ENCODE measurements around the gene LRP1B.

The LRP1B gene

GRCh38 chr2:141994066-141994465 lies 136.8 kb downstream of the LRP1B start:
- no peak for TF ChIP-seq FOXP2 (optimal IDR thresholded peaks at IDR 0.05; ENCODE audit: borderline replicate concordance, extremely low read depth, extremely low read length, insufficient read depth)
- no peak for TF ChIP-seq POLR2AphosphoS5 (IDR thresholded peaks at IDR 0.05; ENCODE audit: low read depth, low read length)
- TF ChIP-seq SIN3A (IDR thresholded peaks at IDR 0.05; ENCODE audit: borderline replicate concordance, insufficient read depth, low read length), result no peak
- TF ChIP-seq, protein P1, sequence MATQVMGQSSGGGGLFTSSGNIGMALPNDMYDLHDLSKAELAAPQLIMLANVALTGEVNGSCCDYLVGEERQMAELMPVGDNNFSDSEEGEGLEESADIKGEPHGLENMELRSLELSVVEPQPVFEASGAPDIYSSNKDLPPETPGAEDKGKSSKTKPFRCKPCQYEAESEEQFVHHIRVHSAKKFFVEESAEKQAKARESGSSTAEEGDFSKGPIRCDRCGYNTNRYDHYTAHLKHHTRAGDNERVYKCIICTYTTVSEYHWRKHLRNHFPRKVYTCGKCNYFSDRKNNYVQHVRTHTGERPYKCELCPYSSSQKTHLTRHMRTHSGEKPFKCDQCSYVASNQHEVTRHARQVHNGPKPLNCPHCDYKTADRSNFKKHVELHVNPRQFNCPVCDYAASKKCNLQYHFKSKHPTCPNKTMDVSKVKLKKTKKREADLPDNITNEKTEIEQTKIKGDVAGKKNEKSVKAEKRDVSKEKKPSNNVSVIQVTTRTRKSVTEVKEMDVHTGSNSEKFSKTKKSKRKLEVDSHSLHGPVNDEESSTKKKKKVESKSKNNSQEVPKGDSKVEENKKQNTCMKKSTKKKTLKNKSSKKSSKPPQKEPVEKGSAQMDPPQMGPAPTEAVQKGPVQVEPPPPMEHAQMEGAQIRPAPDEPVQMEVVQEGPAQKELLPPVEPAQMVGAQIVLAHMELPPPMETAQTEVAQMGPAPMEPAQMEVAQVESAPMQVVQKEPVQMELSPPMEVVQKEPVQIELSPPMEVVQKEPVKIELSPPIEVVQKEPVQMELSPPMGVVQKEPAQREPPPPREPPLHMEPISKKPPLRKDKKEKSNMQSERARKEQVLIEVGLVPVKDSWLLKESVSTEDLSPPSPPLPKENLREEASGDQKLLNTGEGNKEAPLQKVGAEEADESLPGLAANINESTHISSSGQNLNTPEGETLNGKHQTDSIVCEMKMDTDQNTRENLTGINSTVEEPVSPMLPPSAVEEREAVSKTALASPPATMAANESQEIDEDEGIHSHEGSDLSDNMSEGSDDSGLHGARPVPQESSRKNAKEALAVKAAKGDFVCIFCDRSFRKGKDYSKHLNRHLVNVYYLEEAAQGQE (IDR thresholded peaks at IDR 0.05; ENCODE audit: insufficient read depth in 1 of 2, low read depth in 2 of 2, low read length in 2 of 2), result no peak
- TF ChIP-seq TAF1 (IDR thresholded peaks at IDR 0.05; ENCODE audit: borderline replicate concordance, insufficient read depth, low read length), result no peak

DNA sequence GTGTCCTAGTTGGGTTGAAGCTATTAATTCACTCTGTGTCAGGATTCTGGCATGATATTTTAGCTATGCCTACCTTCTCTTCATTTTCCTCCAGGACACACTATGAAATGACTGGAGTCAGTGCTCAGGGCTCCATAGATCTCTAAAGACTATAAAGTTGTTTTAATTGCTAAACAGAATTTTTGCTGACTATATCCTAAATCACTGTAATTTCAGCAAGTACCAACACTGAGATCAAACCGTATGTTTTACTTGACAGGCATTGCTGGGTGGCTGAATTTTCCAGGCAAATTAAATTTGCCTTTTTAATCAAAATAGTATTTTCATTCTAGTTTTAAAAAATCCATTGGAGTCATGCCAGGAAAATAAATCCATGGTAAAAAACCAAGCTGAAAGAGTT lies 138.1 kb downstream of the LRP1B start:
- no peak for TF ChIP-seq SIN3A (IDR thresholded peaks at IDR 0.05; ENCODE audit: borderline replicate concordance, insufficient read depth, low read length)
- no peak for TF ChIP-seq FOXP2 (optimal IDR thresholded peaks at IDR 0.05; ENCODE audit: borderline replicate concordance, extremely low read depth, extremely low read length, insufficient read depth)
- TF ChIP-seq POLR2AphosphoS5 (IDR thresholded peaks at IDR 0.05; ENCODE audit: low read depth, low read length), result no peak

GRCh38 chr2:141968433-141968832 lies 162.4 kb downstream of the LRP1B start:
- TF ChIP-seq TAF1 (IDR thresholded peaks at IDR 0.05; ENCODE audit: borderline replicate concordance, insufficient read depth, low read length), result no peak
- no peak for TF ChIP-seq FOXP2 (optimal IDR thresholded peaks at IDR 0.05; ENCODE audit: borderline replicate concordance, extremely low read depth, extremely low read length, insufficient read depth)
- no peak for TF ChIP-seq POLR2AphosphoS5 (IDR thresholded peaks at IDR 0.05; ENCODE audit: low read depth, low read length)
- no peak for TF ChIP-seq SIN3A (IDR thresholded peaks at IDR 0.05; ENCODE audit: borderline replicate concordance, insufficient read depth, low read length)
- TF ChIP-seq, protein P1 (IDR thresholded peaks at IDR 0.05; ENCODE audit: insufficient read depth in 1 of 2, low read depth in 2 of 2, low read length in 2 of 2), result no peak

- TF ChIP-seq SIN3A (IDR thresholded peaks at IDR 0.05; ENCODE audit: borderline replicate concordance, insufficient read depth, low read length) (no peak), POLR2AphosphoS5 (IDR thresholded peaks at IDR 0.05; ENCODE audit: low read depth, low read length) (no peak), FOXP2 (optimal IDR thresholded peaks at IDR 0.05; ENCODE audit: borderline replicate concordance, extremely low read depth, extremely low read length, insufficient read depth) (no peak), TAF1 (IDR thresholded peaks at IDR 0.05; ENCODE audit: borderline replicate concordance, insufficient read depth, low read length) (no peak)
- TF ChIP-seq, protein P1 (IDR thresholded peaks at IDR 0.05; ENCODE audit: insufficient read depth in 1 of 2, low read depth in 2 of 2, low read length in 2 of 2), result no peak
These were observed 162.8 kb downstream of the LRP1B start for GRCh38 chr2:141967980-141968379.

DNA sequence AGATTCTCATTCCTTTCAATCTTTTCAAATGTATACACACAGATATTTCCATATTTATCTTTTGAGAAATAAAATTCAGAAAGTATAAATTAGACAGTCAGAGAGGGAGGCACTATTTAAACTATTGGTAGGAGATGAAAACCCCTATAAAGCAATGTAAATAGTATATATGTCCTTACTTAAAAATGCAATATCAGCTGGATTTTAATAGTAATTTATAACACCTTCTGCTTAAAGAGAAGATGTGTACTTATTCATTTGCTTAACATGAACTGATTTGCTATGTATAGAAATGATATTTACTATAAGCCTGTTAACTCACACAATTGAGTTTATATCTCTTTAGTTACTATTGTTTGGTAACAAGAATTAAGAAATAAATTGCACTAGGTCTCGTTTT lies 163.3 kb downstream of the LRP1B start:
- TF ChIP-seq, protein P1 (IDR thresholded peaks at IDR 0.05; ENCODE audit: insufficient read depth in 1 of 2, low read depth in 2 of 2, low read length in 2 of 2), result no peak

All from PFSK-1 (cell line).